ENCODE data around the gene NOL4L.

NOL4L gene

DNA sequence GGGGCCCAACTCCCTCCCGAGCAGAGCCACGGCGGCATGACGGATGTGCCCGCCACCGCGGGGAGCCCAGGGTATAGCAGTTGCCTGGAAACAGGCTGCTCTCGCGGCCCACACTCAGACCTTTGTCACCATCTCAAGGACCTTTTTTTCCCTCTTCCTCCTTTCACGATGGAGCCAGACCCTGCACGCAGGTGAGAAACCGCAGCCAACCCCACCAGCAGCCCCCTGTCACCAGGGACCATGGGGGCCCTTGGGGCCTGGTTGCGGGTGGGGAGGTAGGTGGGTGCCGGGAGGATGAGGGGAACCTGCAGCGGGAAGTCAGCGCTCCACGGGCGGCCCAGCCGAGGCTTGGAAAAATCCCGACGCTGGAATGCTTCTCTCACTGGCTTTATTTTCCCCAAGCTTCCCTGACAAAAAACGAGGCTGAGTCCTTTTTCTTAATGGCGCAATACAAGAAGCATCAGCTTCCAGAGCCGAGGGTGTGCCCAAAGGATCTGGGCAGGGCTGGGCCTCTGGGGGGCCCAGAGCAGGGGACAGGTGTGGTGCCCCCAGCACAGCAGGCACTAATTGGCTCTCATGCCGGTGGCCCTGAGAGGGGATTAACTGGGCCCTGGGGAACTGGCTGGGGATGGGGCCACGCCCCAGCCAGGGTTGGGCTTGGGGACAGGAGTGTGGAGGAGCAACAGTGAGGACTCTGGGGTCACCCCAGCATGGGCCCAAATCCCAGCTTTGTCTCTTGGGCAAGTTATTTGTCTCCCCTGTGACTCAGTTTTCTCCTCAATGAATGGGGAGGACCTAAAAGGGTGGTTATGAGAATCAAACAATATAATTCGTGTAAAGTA lies 23.9 kb downstream of the NOL4L start:
- Histone ChIP-seq H3K27me3 (ENCODE audit: insufficient read depth, low read length) (peaks cover 6% of the 10 kb centered on the region; the same call in 1 of the 2 replicates), H3K36me3 (ENCODE audit: insufficient read depth, low read length) (no peaks in the 10 kb centered on the region), H3F3A (ENCODE audit: insufficient read depth, low read length) (no peaks in the 10 kb centered on the region), H2AFZ (ENCODE audit: low read length) (no peak overlapping the region), H4K20me1 (ENCODE audit: insufficient read depth, low read length) (no peaks in the 10 kb centered on the region), H3K9ac (ENCODE audit: low read length) (no peak overlapping the region), H3K79me2 (ENCODE audit: insufficient read depth, low read length) (no peaks in the 10 kb centered on the region), H3K27ac (ENCODE audit: low read depth, low read length, poor library complexity, severe bottlenecking) (no peak overlapping the region), H3K4me2 (ENCODE audit: low read length) (no peak overlapping the region), H3K9me2 (ENCODE audit: low read depth, low read length) (no peaks in the 10 kb centered on the region), H3K4me1 (ENCODE audit: insufficient read depth, low read length, severe bottlenecking) (no peaks in the 10 kb centered on the region), H3K4me3 (ENCODE audit: low read depth, low read length, poor library complexity, severe bottlenecking) (no peak overlapping the region), H3K9me3 (ENCODE audit: low read length) (no peaks in the 10 kb centered on the region)
- TF ChIP-seq EZH2 (IDR thresholded peaks at IDR 0.05; ENCODE audit: borderline replicate concordance, low read length): no peak
- TF ChIP-seq, protein P1, sequence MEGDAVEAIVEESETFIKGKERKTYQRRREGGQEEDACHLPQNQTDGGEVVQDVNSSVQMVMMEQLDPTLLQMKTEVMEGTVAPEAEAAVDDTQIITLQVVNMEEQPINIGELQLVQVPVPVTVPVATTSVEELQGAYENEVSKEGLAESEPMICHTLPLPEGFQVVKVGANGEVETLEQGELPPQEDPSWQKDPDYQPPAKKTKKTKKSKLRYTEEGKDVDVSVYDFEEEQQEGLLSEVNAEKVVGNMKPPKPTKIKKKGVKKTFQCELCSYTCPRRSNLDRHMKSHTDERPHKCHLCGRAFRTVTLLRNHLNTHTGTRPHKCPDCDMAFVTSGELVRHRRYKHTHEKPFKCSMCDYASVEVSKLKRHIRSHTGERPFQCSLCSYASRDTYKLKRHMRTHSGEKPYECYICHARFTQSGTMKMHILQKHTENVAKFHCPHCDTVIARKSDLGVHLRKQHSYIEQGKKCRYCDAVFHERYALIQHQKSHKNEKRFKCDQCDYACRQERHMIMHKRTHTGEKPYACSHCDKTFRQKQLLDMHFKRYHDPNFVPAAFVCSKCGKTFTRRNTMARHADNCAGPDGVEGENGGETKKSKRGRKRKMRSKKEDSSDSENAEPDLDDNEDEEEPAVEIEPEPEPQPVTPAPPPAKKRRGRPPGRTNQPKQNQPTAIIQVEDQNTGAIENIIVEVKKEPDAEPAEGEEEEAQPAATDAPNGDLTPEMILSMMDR (IDR thresholded peaks at IDR 0.05; ENCODE audit: low read length): no peak

DNA sequence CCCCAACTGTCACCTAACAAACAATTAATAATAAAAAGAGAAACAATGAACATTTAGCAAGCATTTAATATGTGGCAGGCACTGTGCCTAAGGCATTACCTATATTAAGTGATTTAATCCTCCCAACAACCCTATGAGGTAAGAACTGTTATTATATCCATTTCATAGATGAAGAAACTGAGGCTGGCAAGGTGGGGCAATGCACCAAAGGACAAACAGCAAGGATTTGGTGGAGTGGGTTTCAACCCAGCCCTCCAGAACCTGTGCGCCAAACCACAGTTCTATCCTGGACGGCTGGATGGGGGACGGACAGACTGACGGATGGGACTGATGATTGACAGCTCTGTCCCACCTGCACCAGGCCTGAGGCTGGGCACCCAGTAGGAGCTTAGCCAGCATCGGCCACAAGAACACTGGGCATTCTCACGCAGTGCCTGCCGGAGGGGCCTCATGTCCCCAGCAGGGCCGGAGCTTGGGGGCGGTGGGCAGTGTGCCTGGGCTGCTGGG lies 24.6 kb downstream of the NOL4L start:
- Histone ChIP-seq H3K36me3 (ENCODE audit: insufficient read depth, low read length) (no peaks in the 10 kb centered on the region), H3K4me3 (ENCODE audit: low read depth, low read length, poor library complexity, severe bottlenecking) (no peak overlapping the region), H3K9me2 (ENCODE audit: low read depth, low read length) (no peaks in the 10 kb centered on the region), H3F3A (ENCODE audit: insufficient read depth, low read length) (no peaks in the 10 kb centered on the region), H3K4me1 (ENCODE audit: insufficient read depth, low read length, severe bottlenecking) (no peaks in the 10 kb centered on the region), H3K27ac (ENCODE audit: low read depth, low read length, poor library complexity, severe bottlenecking) (no peak overlapping the region), H2AFZ (ENCODE audit: low read length) (no peak overlapping the region), H3K4me2 (ENCODE audit: low read length) (no peak overlapping the region), H3K79me2 (ENCODE audit: insufficient read depth, low read length) (no peaks in the 10 kb centered on the region), H3K27me3 (ENCODE audit: insufficient read depth, low read length) (peaks cover 6% of the 10 kb centered on the region; the same call in 1 of the 2 replicates), H3K9me3 (ENCODE audit: low read length) (no peaks in the 10 kb centered on the region), H3K9ac (ENCODE audit: low read length) (no peak overlapping the region), H4K20me1 (ENCODE audit: insufficient read depth, low read length) (no peaks in the 10 kb centered on the region)
- TF ChIP-seq, protein P1 (IDR thresholded peaks at IDR 0.05; ENCODE audit: low read length): no peak
- no peak for TF ChIP-seq EZH2 (IDR thresholded peaks at IDR 0.05; ENCODE audit: borderline replicate concordance, low read length)

DNA sequence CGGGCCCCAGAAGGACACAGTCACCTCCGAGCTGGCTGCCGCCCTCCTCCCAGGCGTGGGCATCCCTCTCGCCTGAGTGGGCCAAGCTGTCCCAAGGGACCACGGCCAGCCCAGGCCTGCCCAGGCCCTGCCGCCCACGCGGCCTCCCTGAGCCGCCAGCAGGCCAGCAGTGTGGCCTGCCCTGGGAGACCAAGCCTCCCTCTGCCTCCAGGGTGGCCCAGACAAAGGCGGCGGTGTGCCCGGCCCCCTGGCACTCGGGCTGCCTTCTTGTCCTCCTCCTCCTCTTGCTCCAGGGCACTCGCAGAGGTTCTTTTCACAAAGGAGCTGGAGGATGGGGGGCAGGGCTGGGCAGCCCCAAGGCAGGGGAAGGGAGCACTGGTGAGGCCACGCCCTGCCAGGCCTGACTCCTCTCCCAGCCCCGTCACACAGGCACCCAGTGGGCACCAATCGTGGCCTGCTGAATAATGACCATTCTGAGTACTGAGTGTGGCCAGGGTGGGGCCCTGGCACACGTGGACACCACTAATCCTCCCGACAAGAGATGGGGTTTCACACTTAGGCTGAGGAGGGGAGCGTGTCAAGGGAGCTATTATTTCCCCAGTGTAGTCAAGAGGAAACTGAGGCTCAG lies 25.3 kb downstream of the NOL4L start:
- Histone ChIP-seq H3K4me3 (ENCODE audit: low read depth, low read length, poor library complexity, severe bottlenecking) (no peak overlapping the region), H3K27ac (ENCODE audit: low read depth, low read length, poor library complexity, severe bottlenecking) (no peak overlapping the region), H3F3A (ENCODE audit: insufficient read depth, low read length) (no peaks in the 10 kb centered on the region), H3K27me3 (ENCODE audit: insufficient read depth, low read length) (peaks cover 6% of the 10 kb centered on the region; the same call in 1 of the 2 replicates), H3K9me2 (ENCODE audit: low read depth, low read length) (no peaks in the 10 kb centered on the region), H3K9me3 (ENCODE audit: low read length) (no peaks in the 10 kb centered on the region), H4K20me1 (ENCODE audit: insufficient read depth, low read length) (no peaks in the 10 kb centered on the region), H3K9ac (ENCODE audit: low read length) (no peak overlapping the region), H3K4me2 (ENCODE audit: low read length) (no peak overlapping the region), H3K4me1 (ENCODE audit: insufficient read depth, low read length, severe bottlenecking) (no peaks in the 10 kb centered on the region), H2AFZ (ENCODE audit: low read length) (no peak overlapping the region), H3K79me2 (ENCODE audit: insufficient read depth, low read length) (no peaks in the 10 kb centered on the region), H3K36me3 (ENCODE audit: insufficient read depth, low read length) (no peaks in the 10 kb centered on the region)
- TF ChIP-seq EZH2 (IDR thresholded peaks at IDR 0.05; ENCODE audit: borderline replicate concordance, low read length): no peak
- TF ChIP-seq, protein P1 (IDR thresholded peaks at IDR 0.05; ENCODE audit: low read length): no peak
